HG02884 (cell line): Measurements from ENCODE around the gene DYSF.

Experiments
- ATAC-seq: cut with Tn5 transposase; IDR thresholded peaks from one replicate; pipeline ENCODE4 v1.9.1; 2021; ENCODE audit warnings: mild to moderate bottlenecking, moderate library complexity; ENCODE audit not compliant: unreplicated experiment

The DYSF gene

GRCh38 chr2:71666094-71666474, 212.7 kb downstream of the DYSF start:
- no peak for ATAC-seq

- no peak for ATAC-seq
Measured at GRCh38 chr2:71667256-71668182, 214.2 kb downstream of the DYSF start.

GRCh38 chr2:71668326-71669057, 215.1 kb downstream of the DYSF start:
- no peak for ATAC-seq

- no peak for ATAC-seq
Measured at GRCh38 chr2:71669058-71669456, 215.7 kb downstream of the DYSF start.

- no peak for ATAC-seq
Measured at GRCh38 chr2:71669628-71670429, 216.5 kb downstream of the DYSF start.

GRCh38 chr2:71670430-71670795, 217.1 kb downstream of the DYSF start:
- no peak for ATAC-seq

- no peak for ATAC-seq
Measured at GRCh38 chr2:71671203-71671854, 218.0 kb downstream of the DYSF start.

GRCh38 chr2:71671895-71672825, 218.8 kb downstream of the DYSF start:
- ATAC-seq: no peak

GRCh38 chr2:71672826-71673795, 219.8 kb downstream of the DYSF start:
- ATAC-seq: no peak

- no peak for ATAC-seq
Measured at GRCh38 chr2:71674158-71674851, 220.9 kb downstream of the DYSF start.

- no peak for ATAC-seq
Measured at GRCh38 chr2:71675296-71675695, 221.9 kb downstream of the DYSF start.

- ATAC-seq: no peak
Measured at GRCh38 chr2:71678874-71679273, 225.5 kb downstream of the DYSF start.

- ATAC-seq: no peak
Measured at GRCh38 chr2:71679491-71679890, 226.1 kb downstream of the DYSF start.

- no peak for ATAC-seq
Measured at GRCh38 chr2:71680925-71681324, 227.6 kb downstream of the DYSF start.

GRCh38 chr2:71681626-71682025, 228.3 kb downstream of the DYSF start:
- ATAC-seq: no peak

- no peak for ATAC-seq
Measured at GRCh38 chr2:71682341-71682740, 229.0 kb downstream of the DYSF start.

- ATAC-seq: no peak
Measured at GRCh38 chr2:71683070-71683469, 229.7 kb downstream of the DYSF start.

GRCh38 chr2:71683666-71684065, 230.3 kb downstream of the DYSF start:
- ATAC-seq: no peak
